Occipital lobe (tissue), 2 donors: Measurements from ENCODE around the gene SP6. TPM values are rescaled to one million over a fixed set of nuclear protein-coding genes. Genes with fewer than 3 reads are reported as not detected.

Source experiments
- DNase-seq: peaks from one replicate; lab custom pipeline; 2025; lab: John Stamatoyannopoulos, UW
- total RNA-seq: library from RNA; depleted of rRNA; stranded (reverse); fragments of >200 nt; gene quantifications from one replicate; pipeline ENCODE4 v1.2.3, GENCODE V29; 2014

SP6 gene
- 0.16 TPM for total RNA-seq

- no peak for DNase-seq
Observed at GRCh38 chr17:47850692-47851573, at the start of gene SP6. Gene SP6, minus strand, starts transcription at chr17:47851163. Its CDS starts 2,734 bp downstream, at chr17:47848429.

- DNase-seq: no peak
Observed at GRCh38 chr17:47899643-47900042, 48.7 kb upstream of the SP6 start.

GRCh38 chr17:47898241-47898640 is 47.3 kb upstream of the SP6 start:
- no peak for DNase-seq

GRCh38 chr17:47897561-47897960 is 46.6 kb upstream of the SP6 start:
- DNase-seq: no peak

- no peak for DNase-seq
Observed at GRCh38 chr17:47896672-47897490, 45.9 kb upstream of the SP6 start.

- peak; percentile 99 for DNase-seq
Observed at GRCh38 chr17:47895856-47896671, 45.1 kb upstream of the SP6 start, which contains the start of gene SP2. Gene SP2, plus strand, starts transcription at chr17:47896236. Its CDS starts 51 bp downstream, at chr17:47896287.

- DNase-seq: no peak
Observed at GRCh38 chr17:47895347-47895855, 44.4 kb upstream of the SP6 start.

GRCh38 chr17:47894498-47895346 is 43.8 kb upstream of the SP6 start:
- DNase-seq: no peak

GRCh38 chr17:47891545-47892088 is 40.7 kb upstream of the SP6 start:
- no peak for DNase-seq

GRCh38 chr17:47889734-47890529 is 39.0 kb upstream of the SP6 start:
- DNase-seq: peak; percentile 65

- no peak for DNase-seq
Observed at GRCh38 chr17:47888293-47888692, 37.3 kb upstream of the SP6 start.

- no peak for DNase-seq
Observed at GRCh38 chr17:47884905-47885730, 34.2 kb upstream of the SP6 start.

- no peak for DNase-seq
Observed at GRCh38 chr17:47884427-47884740, 33.4 kb upstream of the SP6 start.

GRCh38 chr17:47883589-47884426 is 32.8 kb upstream of the SP6 start:
- no peak for DNase-seq

- no peak for DNase-seq
Observed at GRCh38 chr17:47882695-47883588, 32.0 kb upstream of the SP6 start.

- no peak for DNase-seq
Observed at GRCh38 chr17:47882247-47882646, 31.3 kb upstream of the SP6 start.
